Measurements from ENCODE around the gene SCFD2. TPM values are rescaled to one million over a fixed set of nuclear protein-coding genes. Genes with fewer than 3 reads are reported as not detected.

The SCFD2 gene
- total RNA-seq, 1 donor from 2014 or later, result 14.3 TPM

- no peak for DNase-seq
- no peak for ATAC-seq
- no peaks in the 10 kb centered on the region for H3K4me1 ChIP-seq
Measured at GRCh38 chr4:52892880-52893279, 473.0 kb downstream of the SCFD2 start.

GRCh38 chr4:52891743-52892142 lies 474.1 kb downstream of the SCFD2 start:
- ATAC-seq, result no peak

More at GRCh38 chr4:52892880-52893279, 473.0 kb downstream of the SCFD2 start:
- TF ChIP-seq CTCF (IDR thresholded peaks at IDR 0.05), result no peak
- Histone ChIP-seq H3K4me3 (no peak overlapping the region), H3K27me3 (no peaks in the 10 kb centered on the region), H3K9me3 (no peaks in the 10 kb centered on the region), H3K36me3 (no peaks in the 10 kb centered on the region), H3K27ac (no peak overlapping the region)
- intact Hi-C loops (cut with DNase I), result no loop called here

GRCh38 chr4:52890521-52890791 lies 475.4 kb downstream of the SCFD2 start:
- ATAC-seq, result no peak
- no peak for TF ChIP-seq CTCF (IDR thresholded peaks at IDR 0.05)

More at GRCh38 chr4:52891743-52892142, 474.1 kb downstream of the SCFD2 start:
- no peak for TF ChIP-seq CTCF (IDR thresholded peaks at IDR 0.05)
- no peak overlapping the region for H3K27ac ChIP-seq
- no peaks in the 10 kb centered on the region for H3K36me3 ChIP-seq
- no peaks in the 10 kb centered on the region for H3K9me3 ChIP-seq
- DNase-seq, result no peak
- no peak overlapping the region for H3K4me3 ChIP-seq
- no peaks in the 10 kb centered on the region for H3K4me1 ChIP-seq
- intact Hi-C loops (cut with DNase I), result no loop called here
- no peaks in the 10 kb centered on the region for H3K27me3 ChIP-seq

GRCh38 chr4:52889778-52890520 lies 475.9 kb downstream of the SCFD2 start:
- Histone ChIP-seq H3K4me1 (no peaks in the 10 kb centered on the region), H3K4me3 (no peak overlapping the region), H3K27me3 (no peaks in the 10 kb centered on the region), H3K36me3 (no peaks in the 10 kb centered on the region), H3K27ac (no peak overlapping the region), H3K9me3 (no peaks in the 10 kb centered on the region)
- TF ChIP-seq CTCF (IDR thresholded peaks at IDR 0.05), result no peak
- intact Hi-C loops (cut with DNase I), result no loop called here
- DNase-seq (no peak), ATAC-seq (no peak)

More at GRCh38 chr4:52890521-52890791, 475.4 kb downstream of the SCFD2 start:
- intact Hi-C loops (cut with DNase I), result no loop called here
- H3K27me3 ChIP-seq, result no peaks in the 10 kb centered on the region
- no peak for DNase-seq
- no peaks in the 10 kb centered on the region for H3K4me1 ChIP-seq
- no peak overlapping the region for H3K4me3 ChIP-seq
- H3K36me3 ChIP-seq, result no peaks in the 10 kb centered on the region
- H3K27ac ChIP-seq, result no peak overlapping the region
- no peaks in the 10 kb centered on the region for H3K9me3 ChIP-seq

- Histone ChIP-seq H3K4me3 (no peak overlapping the region), H3K27me3 (no peaks in the 10 kb centered on the region), H3K9me3 (no peaks in the 10 kb centered on the region), H3K27ac (no peak overlapping the region), H3K4me1 (no peaks in the 10 kb centered on the region), H3K36me3 (no peaks in the 10 kb centered on the region)
- TF ChIP-seq CTCF (IDR thresholded peaks at IDR 0.05), result no peak
- intact Hi-C loops (cut with DNase I), result no loop called here
- no peak for DNase-seq
- no peak for ATAC-seq
Measured at GRCh38 chr4:52889354-52889753, 476.5 kb downstream of the SCFD2 start.

- Histone ChIP-seq H3K27ac (no peak overlapping the region), H3K36me3 (no peaks in the 10 kb centered on the region), H3K4me1 (no peaks in the 10 kb centered on the region), H3K9me3 (no peaks in the 10 kb centered on the region), H3K27me3 (no peaks in the 10 kb centered on the region), H3K4me3 (no peak overlapping the region)
- no peak for DNase-seq
- TF ChIP-seq CTCF (IDR thresholded peaks at IDR 0.05), result no peak
- intact Hi-C loops (cut with DNase I), result no loop called here
- no peak for ATAC-seq
Measured at GRCh38 chr4:52884994-52885393, 480.9 kb downstream of the SCFD2 start.
